Effector memory CD4-positive, alpha-beta T cell (primary cell): ENCODE measurements around the gene MLANA.

Source experiments
- DNase-seq, 3 donors: peaks; one replicate each; pipeline ENCODE4 v3.0.0-alpha.2; 2020
- H3K27ac ChIP-seq: 2 replicates; pipeline ENCODE4 v1.7.0; 2013; ENCODE audit warnings: mild to moderate bottlenecking, low read length, moderate library complexity; ENCODE audit not compliant: insufficient read depth, poor library complexity, severe bottlenecking
- H3K27me3 ChIP-seq: replicated peaks from 2 replicates; pipeline ENCODE4 v1.7.0; 2013; ENCODE audit warnings: mild to moderate bottlenecking, low read length; ENCODE audit not compliant: insufficient read depth, control insufficient read depth, poor library complexity, severe bottlenecking
- H3K36me3 ChIP-seq: 2 replicates; pipeline ENCODE4 v1.7.0; 2013; ENCODE audit warnings: mild to moderate bottlenecking, low read length, moderate library complexity; ENCODE audit not compliant: control insufficient read depth, insufficient read depth
- H3K4me1 ChIP-seq: 2 replicates; pipeline ENCODE4 v1.7.0; 2013; ENCODE audit warnings: low read length, mild to moderate bottlenecking; ENCODE audit not compliant: control insufficient read depth, insufficient read depth, poor library complexity, severe bottlenecking
- H3K4me3 ChIP-seq: 2 replicates; pipeline ENCODE4 v1.7.0; 2013; ENCODE audit warnings: low read length, low read depth, mild to moderate bottlenecking; ENCODE audit not compliant: insufficient read depth, poor library complexity, severe bottlenecking
- H3K9me3 ChIP-seq: 2 replicates; pipeline ENCODE4 v1.7.0; 2013; ENCODE audit warnings: mild to moderate bottlenecking, low read length, moderate library complexity; ENCODE audit not compliant: control insufficient read depth

MLANA gene

GRCh38 chr9:5949103-5949699 is 58.5 kb downstream of the MLANA start:
- DNase-seq: peak in 2 of 3 donors; percentile 1 to 6
- Histone ChIP-seq H3K27ac (no peak overlapping the region), H3K36me3 (no peaks in the 10 kb centered on the region), H3K9me3 (no peaks in the 10 kb centered on the region), H3K4me3 (peak overlapping the region; percentile 5), H3K4me1 (peaks cover 5% of the 10 kb centered on the region), H3K27me3 (no peaks in the 10 kb centered on the region)

- Histone ChIP-seq H3K27ac (no peak overlapping the region), H3K36me3 (no peaks in the 10 kb centered on the region), H3K4me3 (no peak overlapping the region), H3K27me3 (no peaks in the 10 kb centered on the region), H3K9me3 (no peaks in the 10 kb centered on the region), H3K4me1 (peaks cover 5% of the 10 kb centered on the region)
- no peak for DNase-seq
Measured at GRCh38 chr9:5950261-5950660, 59.6 kb downstream of the MLANA start.

GRCh38 chr9:5951686-5952211 is 61.1 kb downstream of the MLANA start:
- Histone ChIP-seq H3K4me3 (no peak overlapping the region), H3K4me1 (peaks cover 5% of the 10 kb centered on the region), H3K27ac (no peak overlapping the region), H3K9me3 (no peaks in the 10 kb centered on the region), H3K27me3 (no peaks in the 10 kb centered on the region), H3K36me3 (no peaks in the 10 kb centered on the region)
- DNase-seq: no peak

- Histone ChIP-seq H3K4me1 (peaks cover 5% of the 10 kb centered on the region), H3K27ac (no peak overlapping the region), H3K9me3 (no peaks in the 10 kb centered on the region), H3K27me3 (no peaks in the 10 kb centered on the region), H3K36me3 (no peaks in the 10 kb centered on the region), H3K4me3 (no peak overlapping the region)
- DNase-seq: no peak
Measured at GRCh38 chr9:5953743-5954707, 63.3 kb downstream of the MLANA start.

- Histone ChIP-seq H3K4me1 (no peaks in the 10 kb centered on the region), H3K9me3 (no peaks in the 10 kb centered on the region), H3K36me3 (no peaks in the 10 kb centered on the region), H3K27me3 (no peaks in the 10 kb centered on the region), H3K4me3 (no peak overlapping the region), H3K27ac (no peak overlapping the region)
- no peak for DNase-seq
Measured at GRCh38 chr9:5957166-5957565, 66.5 kb downstream of the MLANA start.

GRCh38 chr9:5958273-5958672 is 67.6 kb downstream of the MLANA start:
- no peak for DNase-seq
- H3K27ac ChIP-seq: no peak overlapping the region
- no peaks in the 10 kb centered on the region for H3K27me3 ChIP-seq
- H3K36me3 ChIP-seq: no peaks in the 10 kb centered on the region
- H3K4me3 ChIP-seq: no peak overlapping the region
- no peaks in the 10 kb centered on the region for H3K9me3 ChIP-seq
- H3K4me1 ChIP-seq: no peaks in the 10 kb centered on the region
